Measurements from ENCODE around the gene SRBD1. TPM values are rescaled to one million over a fixed set of nuclear protein-coding genes. Genes with fewer than 3 reads are reported as not detected.

Gene SRBD1
- total and polyA plus RNA-seq, 2 of the 8 experiments (the other 6 are each of a cell fraction or from before 2014, with no cell fraction given), result 4.6 to 20.0 TPM

GRCh38 chr2:45506756-45507155 is 104.3 kb downstream of the SRBD1 start (continued):
- TF ChIP-seq TEAD4 (IDR thresholded peaks at IDR 0.05; ENCODE audit: low read depth, low read length) (no peak), EP300 (IDR thresholded peaks at IDR 0.05; ENCODE audit: borderline replicate concordance in 1 of 2, low read depth in 2 of 2, low read length in 2 of 2) (no peak), ZNF274 (IDR thresholded peaks at IDR 0.05; ENCODE audit: borderline replicate concordance, extremely low read depth, low read length) (no peak), MAFK (IDR thresholded peaks at IDR 0.05; ENCODE audit: low read depth, low read length) (no peak)

All from H1 (cell line).